ENCODE results near the gene MIER2.

The MIER2 gene

GRCh38 chr19:340620-341385 lies 3.8 kb downstream of the MIER2 start:
- Histone ChIP-seq H3K9ac (ENCODE audit: low read depth, low read length) (no peak overlapping the region), H3K79me2 (ENCODE audit: insufficient read depth, low read length) (peaks cover 82% of the 10 kb centered on the region), H2AFZ (ENCODE audit: low read depth, low read length) (no peak overlapping the region), H3K27ac (ENCODE audit: low read length) (no peak overlapping the region), H3K4me3 (ENCODE audit: low read depth in 1 of 2, low read length in 2 of 2) (0 out of 4 replicates have a peak overlapping the region, but pooled peaks of 1 of the 2 experiments have one; percentile 7), H3K4me1 (ENCODE audit: insufficient read depth, low read length) (peaks cover 55% of the 10 kb centered on the region), H3K9me3 (ENCODE audit: insufficient read depth, low read length, severe bottlenecking) (no peaks in the 10 kb centered on the region), H4K20me1 (ENCODE audit: insufficient read depth, low read length) (peaks cover 52% of the 10 kb centered on the region), H3K4me2 (ENCODE audit: insufficient read depth, low read length) (peak overlapping the region; percentile 85), H3K27me3 (ENCODE audit: insufficient read depth, low read length, poor library complexity) (no peaks in the 10 kb centered on the region), H3K36me3 (ENCODE audit: insufficient read depth, low read length) (peaks cover 47% of the 10 kb centered on the region)
- DNase-seq (no peak), ATAC-seq (ENCODE audit: insufficient read depth, low read depth) (no peak)
- TF ChIP-seq EZH2 (IDR thresholded peaks at IDR 0.05; ENCODE audit: borderline replicate concordance, low read depth, low read length, severe bottlenecking): no peak
- no peak for TF ChIP-seq CTCF (IDR thresholded peaks at IDR 0.05; ENCODE audit: borderline replicate concordance, extremely low read depth, low read length, poor library complexity, severe bottlenecking)

- H3K9me3 ChIP-seq (ENCODE audit: insufficient read depth, low read length, severe bottlenecking): no peaks in the 10 kb centered on the region
- ATAC-seq (ENCODE audit: insufficient read depth, low read depth) (no peak), DNase-seq (no peak)
- H4K20me1 ChIP-seq (ENCODE audit: insufficient read depth, low read length): peaks cover 67% of the 10 kb centered on the region
- H3K4me1 ChIP-seq (ENCODE audit: insufficient read depth, low read length): peaks cover 46% of the 10 kb centered on the region
- H3K4me2 ChIP-seq (ENCODE audit: insufficient read depth, low read length): peak overlapping the region; percentile 16; the same call in 1 of the 2 replicates
- H3K36me3 ChIP-seq (ENCODE audit: insufficient read depth, low read length): peaks cover 61% of the 10 kb centered on the region
- peaks cover 96% of the 10 kb centered on the region for H3K79me2 ChIP-seq (ENCODE audit: insufficient read depth, low read length)
- TF ChIP-seq EZH2 (IDR thresholded peaks at IDR 0.05; ENCODE audit: borderline replicate concordance, low read depth, low read length, severe bottlenecking): no peak
- TF ChIP-seq CTCF (IDR thresholded peaks at IDR 0.05; ENCODE audit: borderline replicate concordance, extremely low read depth, low read length, poor library complexity, severe bottlenecking): no peak
- no peaks in the 10 kb centered on the region for H3K27me3 ChIP-seq (ENCODE audit: insufficient read depth, low read length, poor library complexity)
- no peak overlapping the region for H3K9ac ChIP-seq (ENCODE audit: low read depth, low read length)
- no peak overlapping the region for H2AFZ ChIP-seq (ENCODE audit: low read depth, low read length)
- no peak overlapping the region for H3K27ac ChIP-seq (ENCODE audit: low read length)
- H3K4me3 ChIP-seq (ENCODE audit: low read depth in 1 of 2, low read length in 2 of 2): no peak overlapping the region
Measured at GRCh38 chr19:339262-339887, 5.2 kb downstream of the MIER2 start.

DNA sequence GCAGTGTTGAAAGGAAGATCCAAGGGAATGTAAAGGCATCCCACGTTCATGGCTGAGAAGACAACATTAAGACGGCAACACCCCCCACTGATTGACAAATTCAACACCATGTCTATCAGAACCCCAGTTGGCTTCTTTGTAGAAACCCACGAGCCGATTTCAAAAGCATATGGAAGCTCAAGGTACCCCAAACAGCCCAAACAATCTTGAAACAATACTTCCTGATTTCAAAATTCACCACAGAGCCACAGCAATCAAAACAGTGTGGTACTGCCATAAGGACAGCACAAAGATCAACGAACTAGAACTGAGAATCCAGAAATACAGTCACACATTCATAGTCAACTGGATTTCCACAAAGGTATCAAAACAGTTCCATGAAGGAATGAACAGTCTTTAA lies 6.2 kb downstream of the MIER2 start:
- Histone ChIP-seq H2AFZ (ENCODE audit: low read depth, low read length) (no peak overlapping the region), H3K27me3 (ENCODE audit: insufficient read depth, low read length, poor library complexity) (no peaks in the 10 kb centered on the region), H3K4me2 (ENCODE audit: insufficient read depth, low read length) (no peak overlapping the region), H3K79me2 (ENCODE audit: insufficient read depth, low read length) (peaks cover 93% of the 10 kb centered on the region), H3K27ac (ENCODE audit: low read length) (no peak overlapping the region), H3K4me1 (ENCODE audit: insufficient read depth, low read length) (peaks cover 41% of the 10 kb centered on the region), H3K4me3 (ENCODE audit: low read depth in 1 of 2, low read length in 2 of 2) (no peak overlapping the region), H3K9me3 (ENCODE audit: insufficient read depth, low read length, severe bottlenecking) (no peaks in the 10 kb centered on the region), H4K20me1 (ENCODE audit: insufficient read depth, low read length) (peaks cover 65% of the 10 kb centered on the region), H3K36me3 (ENCODE audit: insufficient read depth, low read length) (peaks cover 65% of the 10 kb centered on the region), H3K9ac (ENCODE audit: low read depth, low read length) (no peak overlapping the region)
- TF ChIP-seq CTCF (IDR thresholded peaks at IDR 0.05; ENCODE audit: borderline replicate concordance, extremely low read depth, low read length, poor library complexity, severe bottlenecking) (no peak), EZH2 (IDR thresholded peaks at IDR 0.05; ENCODE audit: borderline replicate concordance, low read depth, low read length, severe bottlenecking) (no peak)
- ATAC-seq (ENCODE audit: insufficient read depth, low read depth) (no peak), DNase-seq (no peak)
